DND-41 (cell line): ENCODE measurements around the gene PLBD1.

Source experiments
- EZH2 ChIP-seq: IDR thresholded peaks from 3 replicates; pipeline ENCODE4 v1.6.1; 2012; ENCODE audit warnings: borderline replicate concordance, low read depth, mild to moderate bottlenecking, moderate library complexity, low read length, inconsistent platforms; ENCODE audit not compliant: severe bottlenecking
- TF ChIP-seq, protein P1 (sequence below): IDR thresholded peaks from 2 replicates; pipeline ENCODE4 v1.5.1; 2012; ENCODE audit warnings: borderline replicate concordance, low read length, moderate library complexity, mild to moderate bottlenecking; ENCODE audit not compliant: poor library complexity, severe bottlenecking; ENCODE audit errors: extremely low read depth

DNA sequence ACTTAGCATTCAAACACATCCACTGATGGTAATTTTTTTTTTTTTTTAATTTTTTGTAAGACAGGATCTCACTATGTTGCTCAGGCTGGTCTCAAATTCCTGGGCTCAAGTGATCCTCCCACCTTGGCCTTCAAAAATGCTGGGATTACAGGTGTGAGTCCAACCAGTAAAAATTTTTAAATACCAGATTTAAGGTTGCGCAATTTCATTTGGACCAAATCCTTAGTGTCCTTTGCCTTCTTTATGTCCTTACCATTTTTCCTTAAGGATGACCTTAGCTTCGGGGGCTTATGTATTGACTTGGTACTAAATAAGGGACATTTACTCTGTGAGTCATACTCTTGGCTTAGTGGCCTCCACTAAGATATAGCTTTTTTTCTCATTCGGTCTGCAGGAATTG, 4.1 kb upstream of the PLBD1 start:
- TF ChIP-seq, protein P1, sequence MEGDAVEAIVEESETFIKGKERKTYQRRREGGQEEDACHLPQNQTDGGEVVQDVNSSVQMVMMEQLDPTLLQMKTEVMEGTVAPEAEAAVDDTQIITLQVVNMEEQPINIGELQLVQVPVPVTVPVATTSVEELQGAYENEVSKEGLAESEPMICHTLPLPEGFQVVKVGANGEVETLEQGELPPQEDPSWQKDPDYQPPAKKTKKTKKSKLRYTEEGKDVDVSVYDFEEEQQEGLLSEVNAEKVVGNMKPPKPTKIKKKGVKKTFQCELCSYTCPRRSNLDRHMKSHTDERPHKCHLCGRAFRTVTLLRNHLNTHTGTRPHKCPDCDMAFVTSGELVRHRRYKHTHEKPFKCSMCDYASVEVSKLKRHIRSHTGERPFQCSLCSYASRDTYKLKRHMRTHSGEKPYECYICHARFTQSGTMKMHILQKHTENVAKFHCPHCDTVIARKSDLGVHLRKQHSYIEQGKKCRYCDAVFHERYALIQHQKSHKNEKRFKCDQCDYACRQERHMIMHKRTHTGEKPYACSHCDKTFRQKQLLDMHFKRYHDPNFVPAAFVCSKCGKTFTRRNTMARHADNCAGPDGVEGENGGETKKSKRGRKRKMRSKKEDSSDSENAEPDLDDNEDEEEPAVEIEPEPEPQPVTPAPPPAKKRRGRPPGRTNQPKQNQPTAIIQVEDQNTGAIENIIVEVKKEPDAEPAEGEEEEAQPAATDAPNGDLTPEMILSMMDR, result no peak
- TF ChIP-seq EZH2, result no peak
